Fibroblast of lung (primary cell): ENCODE results near the gene KIAA1614. TPM values are rescaled to one million over a fixed set of nuclear protein-coding genes. Genes with fewer than 3 reads are reported as not detected.

Experiments used
- DNase-seq, 2 donors: peaks; one replicate each; pipeline versions ENCODE4 v3.0.0 to v3.0.0-alpha.2; 2010; ENCODE audit warnings: low read depth in 2 of 2
- H2AFZ ChIP-seq: 2 replicates; pipeline ENCODE4 v1.5.1; 2012; ENCODE audit warnings: low read length, control low read depth, inconsistent platforms
- H3K27ac ChIP-seq: 2 replicates; pipeline ENCODE4 v1.5.1; 2011; ENCODE audit warnings: low read length, control low read depth; ENCODE audit not compliant: insufficient read depth
- H3K27me3 ChIP-seq: 2 replicates; pipeline ENCODE4 v1.5.1; 2011; ENCODE audit warnings: mild to moderate bottlenecking, low read length; ENCODE audit not compliant: control insufficient read depth, insufficient read depth
- H3K36me3 ChIP-seq: 2 replicates; pipeline ENCODE4 v1.5.1; 2011; ENCODE audit warnings: low read length; ENCODE audit not compliant: control insufficient read depth, insufficient read depth
- H3K4me1 ChIP-seq: 2 replicates; pipeline ENCODE4 v1.5.1; 2011; ENCODE audit warnings: low read length; ENCODE audit not compliant: control insufficient read depth, insufficient read depth; ENCODE audit errors: extremely low read depth
- H3K4me2 ChIP-seq: 2 replicates; pipeline ENCODE4 v1.5.1; 2011; ENCODE audit warnings: low read length, control low read depth; ENCODE audit not compliant: insufficient read depth; ENCODE audit errors: extremely low read depth
- H3K4me3 ChIP-seq, 4 experiments: fragments of 200-600 bp in 1 of 4; sonication (generic) in 1 of 4; replicated peaks in 1 of 4; 2 replicates each; pipeline ENCODE4 v1.5.1; 2011 to 2016; ENCODE audit warnings: low read length in 4 of 4, low read depth in 3 of 4, mild to moderate bottlenecking in 3 of 4, control low read depth in 2 of 4, inconsistent platforms in 1 of 4, mixed read lengths in 1 of 4; ENCODE audit not compliant: insufficient read depth in 1 of 4; ENCODE audit errors: control extremely low read depth in 1 of 4
- H3K79me2 ChIP-seq: 2 replicates; pipeline ENCODE4 v1.5.1; 2012; ENCODE audit warnings: mild to moderate bottlenecking, low read length, inconsistent platforms; ENCODE audit not compliant: control insufficient read depth, insufficient read depth
- H3K9ac ChIP-seq: 2 replicates; pipeline ENCODE4 v1.5.1; 2011; ENCODE audit warnings: mild to moderate bottlenecking, low read length, control low read depth; ENCODE audit not compliant: insufficient read depth
- H3K9me3 ChIP-seq: 2 replicates; pipeline ENCODE4 v1.5.1; 2012; ENCODE audit warnings: low read depth, low read length; ENCODE audit not compliant: control insufficient read depth, insufficient read depth
- H4K20me1 ChIP-seq: 2 replicates; pipeline ENCODE4 v1.5.1; 2011; ENCODE audit warnings: low read length; ENCODE audit not compliant: control insufficient read depth, insufficient read depth; ENCODE audit errors: extremely low read depth
- EZH2 ChIP-seq: IDR thresholded peaks from 2 replicates; pipeline ENCODE4 v1.5.1; 2012; ENCODE audit warnings: low read length, control low read depth, mild to moderate bottlenecking; ENCODE audit errors: missing control alignments
- polyA plus RNA-seq, 2 donors: library from polyadenylated mRNA; depleted of rRNA in 1 of 2; stranded (reverse) in 1 of 2; unstranded in 1 of 2; fragments of >200 nt; gene quantifications; 2 replicates each; pipeline ENCODE4 v1.2.1, GENCODE V29; 2011 to 2012; ENCODE audit warnings: missing spikeins in 1 of 2
- total RNA-seq: library from RNA; depleted of rRNA; stranded (reverse); fragments of >200 nt; gene quantifications from 2 replicates; pipeline ENCODE4 v1.2.1, GENCODE V29; 2014
- TF ChIP-seq, protein P1 (sequence below), 2 donors: IDR thresholded peaks in 1 of 2; conservative IDR thresholded peaks in 1 of 2; 1 replicate in 1 of 2; 2 replicates in 1 of 2; pipeline ENCODE4 v1.5.1; 2011 to 2012; ENCODE audit warnings: low read length in 2 of 2, control low read depth in 1 of 2, inconsistent platforms in 1 of 2, low read depth in 1 of 2, mild to moderate bottlenecking in 1 of 2

The KIAA1614 gene
- total and polyA plus RNA-seq, 2 donors (not counting 1 experiment from before 2014, with no cell fraction given) = 3.0 to 8.1 TPM

DNA sequence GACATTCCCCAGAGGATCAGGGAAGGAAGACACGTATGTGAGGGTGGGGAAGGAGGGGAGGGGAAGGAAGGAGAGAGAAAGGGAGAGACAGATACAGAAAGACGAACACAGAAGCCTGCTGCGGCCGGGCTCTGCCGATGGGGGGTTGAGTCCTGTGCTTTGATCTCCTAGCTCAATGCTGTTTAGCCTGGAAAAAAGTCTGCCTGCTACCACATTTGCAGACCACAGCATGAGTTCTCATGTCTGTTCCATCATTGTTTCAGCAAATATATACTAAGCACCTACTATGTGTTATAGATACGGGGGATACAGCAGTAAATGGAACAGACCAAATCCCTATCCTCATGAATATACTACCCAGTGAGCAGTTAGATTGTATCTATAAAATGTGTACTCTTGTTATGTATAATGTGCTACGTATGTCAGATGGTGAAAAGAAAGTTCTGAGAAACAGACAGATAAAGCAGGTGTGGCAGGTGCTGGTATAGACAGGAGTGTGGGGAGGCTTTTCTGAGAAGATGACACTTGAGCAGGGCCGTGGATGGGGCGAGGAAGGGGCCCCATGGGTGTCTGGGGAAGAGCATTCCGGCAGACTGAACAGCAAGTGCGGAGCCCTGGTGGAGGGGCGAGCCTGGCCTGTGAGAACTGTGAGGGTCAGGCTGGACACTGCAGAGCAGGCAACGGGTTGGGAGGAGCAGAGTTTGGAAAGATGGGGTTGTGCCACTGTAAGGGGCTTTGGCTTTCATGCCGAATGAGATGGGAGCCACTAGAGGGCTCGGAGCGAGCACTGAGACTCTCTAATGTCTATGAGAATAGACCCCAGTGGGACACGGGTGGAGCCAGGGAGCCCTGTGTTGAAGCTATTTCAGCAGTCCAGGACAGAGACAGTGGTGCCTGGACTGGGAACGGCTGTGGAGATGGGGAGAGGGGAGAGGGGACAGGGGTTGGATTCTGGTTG lies 34.1 kb downstream of the KIAA1614 start:
- Histone ChIP-seq H3K9ac (no peak overlapping the region), H4K20me1 (no peaks in the 10 kb centered on the region), H3K4me1 (no peaks in the 10 kb centered on the region), H3K36me3 (peaks cover 5% of the 10 kb centered on the region), H3K27ac (no peak overlapping the region), H3K4me3 (no peak overlapping the region), H2AFZ (no peak overlapping the region), H3K9me3 (no peaks in the 10 kb centered on the region), H3K4me2 (no peak overlapping the region), H3K27me3 (no peaks in the 10 kb centered on the region), H3K79me2 (no peaks in the 10 kb centered on the region)
- no peak for DNase-seq
- TF ChIP-seq EZH2 = no peak
- TF ChIP-seq, protein P1, sequence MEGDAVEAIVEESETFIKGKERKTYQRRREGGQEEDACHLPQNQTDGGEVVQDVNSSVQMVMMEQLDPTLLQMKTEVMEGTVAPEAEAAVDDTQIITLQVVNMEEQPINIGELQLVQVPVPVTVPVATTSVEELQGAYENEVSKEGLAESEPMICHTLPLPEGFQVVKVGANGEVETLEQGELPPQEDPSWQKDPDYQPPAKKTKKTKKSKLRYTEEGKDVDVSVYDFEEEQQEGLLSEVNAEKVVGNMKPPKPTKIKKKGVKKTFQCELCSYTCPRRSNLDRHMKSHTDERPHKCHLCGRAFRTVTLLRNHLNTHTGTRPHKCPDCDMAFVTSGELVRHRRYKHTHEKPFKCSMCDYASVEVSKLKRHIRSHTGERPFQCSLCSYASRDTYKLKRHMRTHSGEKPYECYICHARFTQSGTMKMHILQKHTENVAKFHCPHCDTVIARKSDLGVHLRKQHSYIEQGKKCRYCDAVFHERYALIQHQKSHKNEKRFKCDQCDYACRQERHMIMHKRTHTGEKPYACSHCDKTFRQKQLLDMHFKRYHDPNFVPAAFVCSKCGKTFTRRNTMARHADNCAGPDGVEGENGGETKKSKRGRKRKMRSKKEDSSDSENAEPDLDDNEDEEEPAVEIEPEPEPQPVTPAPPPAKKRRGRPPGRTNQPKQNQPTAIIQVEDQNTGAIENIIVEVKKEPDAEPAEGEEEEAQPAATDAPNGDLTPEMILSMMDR (conservative IDR thresholded peaks at IDR 0.05 in 1 of 2, IDR thresholded peaks at IDR 0.05 in 1 of 2; ENCODE audit: low read depth in 1 of 2, low read length in 2 of 2) = no peak

GRCh38 chr1:180947499-180947885 lies 34.8 kb downstream of the KIAA1614 start:
- no peaks in the 10 kb centered on the region for H3K9me3 ChIP-seq
- no peak overlapping the region for H3K27ac ChIP-seq
- H3K36me3 ChIP-seq = peaks cover 5% of the 10 kb centered on the region
- H3K4me3 ChIP-seq = no peak overlapping the region
- H3K4me2 ChIP-seq = no peak overlapping the region
- TF ChIP-seq, protein P1 (conservative IDR thresholded peaks at IDR 0.05 in 1 of 2, IDR thresholded peaks at IDR 0.05 in 1 of 2; ENCODE audit: low read depth in 1 of 2, low read length in 2 of 2) = no peak
- no peak for TF ChIP-seq EZH2
- no peak overlapping the region for H2AFZ ChIP-seq
- no peaks in the 10 kb centered on the region for H3K27me3 ChIP-seq
- no peak for DNase-seq
- no peaks in the 10 kb centered on the region for H4K20me1 ChIP-seq
- no peaks in the 10 kb centered on the region for H3K4me1 ChIP-seq
- H3K9ac ChIP-seq = no peak overlapping the region
- no peaks in the 10 kb centered on the region for H3K79me2 ChIP-seq

GRCh38 chr1:180947901-180948640 lies 35.4 kb downstream of the KIAA1614 start:
- TF ChIP-seq, protein P1 (conservative IDR thresholded peaks at IDR 0.05 in 1 of 2, IDR thresholded peaks at IDR 0.05 in 1 of 2; ENCODE audit: low read depth in 1 of 2, low read length in 2 of 2) = no peak
- TF ChIP-seq EZH2 = no peak
- no peak overlapping the region for H2AFZ ChIP-seq
- H4K20me1 ChIP-seq = no peaks in the 10 kb centered on the region
- no peaks in the 10 kb centered on the region for H3K27me3 ChIP-seq
- no peak overlapping the region for H3K4me3 ChIP-seq
- DNase-seq = peak; percentile 13 to 42
- no peaks in the 10 kb centered on the region for H3K9me3 ChIP-seq
- no peaks in the 10 kb centered on the region for H3K4me1 ChIP-seq
- H3K4me2 ChIP-seq = no peak overlapping the region
- peaks cover 5% of the 10 kb centered on the region for H3K36me3 ChIP-seq
- no peak overlapping the region for H3K9ac ChIP-seq
- no peaks in the 10 kb centered on the region for H3K79me2 ChIP-seq
- H3K27ac ChIP-seq = no peak overlapping the region
